Tibial nerve (tissue), 4 donors: ENCODE measurements around the gene B3GALT6. TPM values are rescaled to one million over a fixed set of nuclear protein-coding genes. Genes with fewer than 3 reads are reported as not detected.

Source experiments
- DNase-seq, 2 donors: peaks; one replicate each; pipeline ENCODE4 v3.0.0-alpha.2; 2019; ENCODE audit warnings: low spot score in 2 of 2
- H3K27ac ChIP-seq, 4 donors: fragments of 200-600 bp; sonication (generic) in 3 of 4; one replicate each; pipeline ENCODE4 v1.5.1; 2017 to 2019; ENCODE audit warnings: mild to moderate bottlenecking in 1 of 4
- H3K27me3 ChIP-seq, 2 donors: fragments of 200-600 bp; sonication (generic) in 1 of 2; one replicate each; pipeline versions ENCODE4 v1.5.1 to v1.6.0; 2017 to 2019
- H3K36me3 ChIP-seq, 3 donors: fragments of 200-600 bp; sonication (generic); one replicate each; pipeline ENCODE4 v1.5.1; 2018 to 2019
- H3K4me1 ChIP-seq, 4 donors: fragments of 200-600 bp; sonication (generic) in 3 of 4; one replicate each; pipeline ENCODE4 v1.5.1; 2017 to 2019
- H3K4me3 ChIP-seq, 4 donors: fragments of 200-600 bp; sonication (generic) in 3 of 4; one replicate each; pipeline ENCODE4 v1.5.1; 2017 to 2019; ENCODE audit warnings: mild to moderate bottlenecking in 1 of 4, moderate library complexity in 1 of 4
- H3K9me3 ChIP-seq, 4 donors: fragments of 200-600 bp; sonication (generic) in 3 of 4; one replicate each; pipeline ENCODE4 v1.5.1; 2017 to 2019
- EP300 ChIP-seq, 2 donors: sonication (generic); formaldehyde crosslinking; IDR thresholded peaks; one replicate each; pipeline ENCODE4 v1.6.1; 2017; ENCODE audit warnings: antibody characterized with exemption in 2 of 2, mild to moderate bottlenecking in 1 of 2
- POLR2A ChIP-seq, 2 donors: fragments of 450-650 bp; IDR thresholded peaks; one replicate each; pipeline ENCODE4 v1.6.1; 2017; ENCODE audit warnings: antibody characterized with exemption in 2 of 2, mild to moderate bottlenecking in 2 of 2, moderate library complexity in 2 of 2
- WGBS, 2 donors: methylation state at CpG; one replicate each; pipeline ENCODE4 v1.1.5; 2018; 5-methylcytosine and 5-hydroxymethylcytosine counted together
- total RNA-seq, 4 donors: library from RNA; depleted of rRNA; stranded (reverse); fragments of >200 nt; gene quantifications; one replicate each; pipeline ENCODE4 v1.1.0, GENCODE V29; 2016
- TF ChIP-seq, protein P1 (sequence below), 5 experiments: fragments of 200-600 bp in 3 of 5; fragments of 450-650 bp in 2 of 5; sonication (generic) in 3 of 5; IDR thresholded peaks; one replicate each; pipeline ENCODE4 v1.5.1; 2016 to 2019; ENCODE audit warnings: antibody characterized with exemption in 5 of 5, mild to moderate bottlenecking in 3 of 5, moderate library complexity in 2 of 5

B3GALT6 gene
- total RNA-seq, 4 donors from 2014 or later: 13.3 to 24.0 (median 21.4) TPM

DNA sequence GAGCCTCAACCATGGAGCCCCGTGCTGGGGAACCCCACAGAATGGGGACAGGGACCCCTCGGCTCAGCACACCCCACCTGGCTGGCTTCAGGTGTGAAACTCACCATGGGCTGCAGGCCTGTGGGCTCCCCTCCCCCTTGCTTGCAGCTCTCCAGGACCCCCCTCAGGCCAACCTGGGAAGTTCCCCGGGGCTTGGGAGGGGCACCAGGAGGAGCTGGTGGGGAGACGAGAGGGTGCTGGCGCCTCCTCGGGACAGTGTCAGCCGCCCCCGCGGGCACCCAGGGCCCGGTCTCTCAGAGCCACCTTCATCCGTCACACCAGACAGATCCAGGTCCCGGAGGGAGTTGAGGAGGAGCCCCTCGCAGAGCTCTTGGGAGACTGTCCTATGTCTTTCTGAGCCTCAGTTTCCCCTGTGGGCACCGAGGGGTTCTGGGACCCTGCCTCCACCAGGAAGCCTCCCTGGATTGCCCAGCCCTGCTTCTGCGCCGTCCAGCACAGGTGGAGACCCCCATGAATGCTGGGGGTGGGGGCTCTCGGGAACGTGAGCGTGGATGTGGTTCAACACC, 25.0 kb upstream of the B3GALT6 start:
- Histone ChIP-seq H3K27ac (no peak overlapping the region), H3K4me1 (peaks cover 0 to 34% (median 26%) of the 10 kb centered on the region in 4 donors), H3K27me3 (peaks cover 0 to 75% of the 10 kb centered on the region in 2 donors), H3K4me3 (peak overlapping the region in 1 of 4 donors; percentile 34), H3K9me3 (no peaks in the 10 kb centered on the region), H3K36me3 (no peaks in the 10 kb centered on the region)
- no peak for DNase-seq
- TF ChIP-seq, protein P1, sequence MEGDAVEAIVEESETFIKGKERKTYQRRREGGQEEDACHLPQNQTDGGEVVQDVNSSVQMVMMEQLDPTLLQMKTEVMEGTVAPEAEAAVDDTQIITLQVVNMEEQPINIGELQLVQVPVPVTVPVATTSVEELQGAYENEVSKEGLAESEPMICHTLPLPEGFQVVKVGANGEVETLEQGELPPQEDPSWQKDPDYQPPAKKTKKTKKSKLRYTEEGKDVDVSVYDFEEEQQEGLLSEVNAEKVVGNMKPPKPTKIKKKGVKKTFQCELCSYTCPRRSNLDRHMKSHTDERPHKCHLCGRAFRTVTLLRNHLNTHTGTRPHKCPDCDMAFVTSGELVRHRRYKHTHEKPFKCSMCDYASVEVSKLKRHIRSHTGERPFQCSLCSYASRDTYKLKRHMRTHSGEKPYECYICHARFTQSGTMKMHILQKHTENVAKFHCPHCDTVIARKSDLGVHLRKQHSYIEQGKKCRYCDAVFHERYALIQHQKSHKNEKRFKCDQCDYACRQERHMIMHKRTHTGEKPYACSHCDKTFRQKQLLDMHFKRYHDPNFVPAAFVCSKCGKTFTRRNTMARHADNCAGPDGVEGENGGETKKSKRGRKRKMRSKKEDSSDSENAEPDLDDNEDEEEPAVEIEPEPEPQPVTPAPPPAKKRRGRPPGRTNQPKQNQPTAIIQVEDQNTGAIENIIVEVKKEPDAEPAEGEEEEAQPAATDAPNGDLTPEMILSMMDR (IDR thresholded peaks at IDR 0.05): no peak
- TF ChIP-seq EP300 (IDR thresholded peaks at IDR 0.05): no peak
- no peak for TF ChIP-seq POLR2A (IDR thresholded peaks at IDR 0.05)
- WGBS, 2 donors: 57 to 62% methylated on average over 13 to 19 of the region's 19 CpGs

DNA sequence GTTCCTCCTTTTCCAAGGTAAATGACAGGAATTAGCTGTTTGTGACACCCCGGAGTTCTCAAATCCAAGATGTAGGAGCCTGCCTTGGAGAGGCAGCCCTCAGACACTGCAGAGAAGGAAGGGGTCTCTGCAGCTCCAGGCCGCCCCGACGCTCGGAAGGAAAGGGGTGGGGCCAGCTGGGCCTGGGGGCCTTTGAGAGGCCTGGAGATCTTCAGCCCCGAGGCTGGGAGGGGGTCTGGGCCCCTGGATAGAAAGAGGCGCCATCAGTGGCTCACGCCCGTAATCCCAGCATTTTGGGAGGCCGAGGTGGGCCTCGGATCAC, 24.5 kb upstream of the B3GALT6 start:
- Histone ChIP-seq H3K27me3 (peaks cover 0 to 75% of the 10 kb centered on the region in 2 donors), H3K4me3 (no peak overlapping the region), H3K36me3 (no peaks in the 10 kb centered on the region), H3K9me3 (no peaks in the 10 kb centered on the region), H3K4me1 (peaks cover 0 to 37% (median 27%) of the 10 kb centered on the region in 4 donors), H3K27ac (no peak overlapping the region)
- 67 to 71% methylated on average over 8 to 11 of the region's 11 CpGs for WGBS, 2 donors
- TF ChIP-seq EP300 (IDR thresholded peaks at IDR 0.05): no peak
- TF ChIP-seq, protein P1 (IDR thresholded peaks at IDR 0.05): no peak
- no peak for TF ChIP-seq POLR2A (IDR thresholded peaks at IDR 0.05)
- no peak for DNase-seq

DNA sequence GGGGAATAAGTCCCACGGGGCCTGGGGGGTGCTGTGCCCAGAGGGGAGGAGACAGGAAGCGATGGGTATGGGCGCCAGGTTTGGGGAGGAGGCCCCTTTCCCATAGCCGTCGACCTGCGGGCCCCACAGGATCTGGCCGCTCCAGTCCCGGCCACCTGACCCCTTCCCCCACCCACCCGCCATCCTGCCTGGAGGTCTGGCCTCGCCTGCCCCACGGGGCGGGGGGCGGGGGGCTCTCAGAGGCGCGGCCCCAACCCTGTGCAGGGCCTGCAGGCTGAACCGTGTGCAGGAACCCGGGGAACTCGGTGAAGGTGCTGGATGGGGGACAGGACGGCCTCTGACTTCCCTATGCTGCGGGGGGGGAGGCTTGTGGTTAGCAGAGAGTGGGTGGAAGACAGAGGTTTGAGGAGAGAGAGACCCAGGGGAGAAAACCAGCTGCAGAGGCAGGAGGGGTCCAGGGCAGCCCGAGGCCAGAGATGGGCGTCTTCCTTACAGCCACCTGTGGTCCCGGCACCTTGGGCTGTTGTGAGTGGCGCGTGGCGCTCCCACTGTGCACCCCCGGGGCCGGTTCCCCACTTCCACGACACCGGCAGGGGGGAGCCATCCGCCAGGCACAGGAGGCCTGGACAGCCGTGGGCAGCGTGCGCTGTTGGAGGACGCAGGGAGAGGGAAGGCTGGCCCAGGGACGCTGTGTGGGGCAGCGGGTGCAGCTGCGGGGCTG, 23.2 kb upstream of the B3GALT6 start:
- Histone ChIP-seq H3K27me3 (peaks cover 0 to 66% of the 10 kb centered on the region in 2 donors), H3K4me3 (peak overlapping the region in 2 of 4 donors; percentile 22 to 29), H3K4me1 (peaks cover 0 to 48% (median 33%) of the 10 kb centered on the region in 4 donors), H3K27ac (peak overlapping the region in 2 of 4 donors; percentile 10 to 26), H3K36me3 (no peaks in the 10 kb centered on the region), H3K9me3 (no peaks in the 10 kb centered on the region)
- no peak for DNase-seq
- TF ChIP-seq, protein P1 (IDR thresholded peaks at IDR 0.05): no peak
- no peak for TF ChIP-seq EP300 (IDR thresholded peaks at IDR 0.05)
- no peak for TF ChIP-seq POLR2A (IDR thresholded peaks at IDR 0.05)
- WGBS, 2 donors: 49 to 51% methylated on average over 28 to 34 of the region's 38 CpGs

DNA sequence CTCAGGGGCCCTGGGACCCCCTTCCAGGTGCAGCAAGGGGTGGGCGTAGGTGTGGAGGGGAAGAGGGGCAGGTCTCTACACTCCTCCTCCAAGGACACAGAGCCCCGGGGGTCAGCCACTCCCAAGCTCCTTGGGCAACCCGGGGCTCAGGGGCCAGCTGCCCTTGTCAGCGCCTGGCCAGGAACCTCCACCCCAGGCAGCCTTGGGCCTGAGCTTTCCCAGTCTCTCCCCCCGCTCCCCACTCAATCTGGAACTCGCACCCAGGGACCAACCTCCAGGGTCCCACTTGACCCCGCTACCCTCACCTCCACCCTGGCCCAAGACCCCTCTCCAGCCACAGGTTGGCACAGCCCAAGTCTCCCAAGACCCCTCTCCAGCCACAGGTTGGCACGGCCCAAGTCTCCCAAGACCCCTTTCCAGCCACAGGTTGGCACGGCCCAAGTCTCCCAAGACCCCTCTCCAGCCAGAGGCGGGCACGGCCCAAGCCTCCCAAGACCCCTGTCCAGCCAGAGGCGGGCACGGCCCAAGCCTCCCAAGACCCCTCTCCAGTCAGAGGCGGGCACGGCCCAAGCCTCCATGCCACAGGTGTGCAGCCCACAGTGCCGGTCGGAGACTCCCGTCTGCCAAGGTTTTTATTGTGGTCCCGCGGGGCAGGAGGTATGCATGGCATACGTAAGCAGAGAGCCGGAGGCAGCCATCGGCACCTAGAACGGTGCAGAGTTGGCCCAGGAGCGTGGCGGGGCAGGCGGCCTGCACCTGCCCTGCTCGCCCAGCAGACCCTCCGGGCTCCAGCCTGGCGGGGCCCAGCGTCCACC, 21.1 kb upstream of the B3GALT6 start:
- 93% methylated on average over 29 to 30 of the region's 31 CpGs for WGBS, 2 donors
- DNase-seq: no peak
- no peak overlapping the region for H3K27ac ChIP-seq
- H3K27me3 ChIP-seq: peaks cover 0 to 45% of the 10 kb centered on the region in 2 donors
- peaks cover 0 to 54% (median 36%) of the 10 kb centered on the region in 4 donors for H3K4me1 ChIP-seq
- peaks cover 0 to 14% (median 0%) of the 10 kb centered on the region in 3 donors for H3K36me3 ChIP-seq
- no peak overlapping the region for H3K4me3 ChIP-seq
- no peak for TF ChIP-seq EP300 (IDR thresholded peaks at IDR 0.05)
- TF ChIP-seq POLR2A (IDR thresholded peaks at IDR 0.05): no peak
- TF ChIP-seq, protein P1 (IDR thresholded peaks at IDR 0.05): no peak
- H3K9me3 ChIP-seq: no peaks in the 10 kb centered on the region
